Measurements from ENCODE around the gene PPA1.
A peak's percentile ranks its signal among the peaks of the same experiment; 100 is the strongest.
"Not testable (repeated sequence)": the region's sequence is repeated elsewhere in the genome, so short reads cannot be mapped to it uniquely, and the experiment has no call there.

Gene PPA1

GRCh38 chr10:70222340-70222794 is 10.9 kb downstream of the PPA1 start:
- no peak for DNase-seq (ENCODE audit: low read depth, low spot score)

- DNase-seq (ENCODE audit: low read depth, low spot score) = no peak
Observed at GRCh38 chr10:70221030-70221429, 12.2 kb downstream of the PPA1 start.

GRCh38 chr10:70212879-70213278 is 20.4 kb downstream of the PPA1 start:
- DNase-seq (ENCODE audit: low read depth, low spot score) = no peak

- no peak for DNase-seq (ENCODE audit: low read depth, low spot score)
Observed at GRCh38 chr10:70212277-70212676, 21.0 kb downstream of the PPA1 start.

GRCh38 chr10:70206762-70207161 is 26.5 kb downstream of the PPA1 start:
- DNase-seq (ENCODE audit: low read depth, low spot score) = no peak

GRCh38 chr10:70201105-70201504 is 32.1 kb downstream of the PPA1 start:
- DNase-seq (ENCODE audit: low read depth, low spot score) = no peak

GRCh38 chr10:70198696-70199466 is 34.3 kb downstream of the PPA1 start:
- DNase-seq (ENCODE audit: low read depth, low spot score) = no peak

GRCh38 chr10:70197235-70197945 is 35.8 kb downstream of the PPA1 start:
- DNase-seq (ENCODE audit: low read depth, low spot score) = no peak

- DNase-seq (ENCODE audit: low read depth, low spot score) = no peak
Observed at GRCh38 chr10:70193391-70193844, 39.8 kb downstream of the PPA1 start.

- DNase-seq (ENCODE audit: low read depth, low spot score) = no peak
Observed at GRCh38 chr10:70192326-70192968, 40.8 kb downstream of the PPA1 start.

- DNase-seq (ENCODE audit: low read depth, low spot score) = peak; percentile 73
Observed at GRCh38 chr10:70191972-70192305, 41.3 kb downstream of the PPA1 start.

GRCh38 chr10:70191161-70191971 is 41.9 kb downstream of the PPA1 start:
- DNase-seq (ENCODE audit: low read depth, low spot score) = peak; percentile 16

- DNase-seq (ENCODE audit: low read depth, low spot score) = peak; percentile 33
Observed at GRCh38 chr10:70190581-70190980, 42.6 kb downstream of the PPA1 start.

- DNase-seq (ENCODE audit: low read depth, low spot score) = no peak
Observed at GRCh38 chr10:70190102-70190501, 43.1 kb downstream of the PPA1 start.

- no peak for DNase-seq (ENCODE audit: low read depth, low spot score)
Observed at GRCh38 chr10:70188768-70189167, 44.5 kb downstream of the PPA1 start.

GRCh38 chr10:70186571-70186970 is 46.7 kb downstream of the PPA1 start:
- DNase-seq (ENCODE audit: low read depth, low spot score) = no peak

GRCh38 chr10:70186090-70186489 is 47.1 kb downstream of the PPA1 start:
- DNase-seq (ENCODE audit: low read depth, low spot score) = no peak

- DNase-seq (ENCODE audit: low read depth, low spot score) = no peak
Observed at GRCh38 chr10:70183304-70183703, 49.9 kb downstream of the PPA1 start.

GRCh38 chr10:70179209-70179608 is 54.0 kb downstream of the PPA1 start:
- not testable (repeated sequence) for DNase-seq (ENCODE audit: low read depth, low spot score)

- no peak for DNase-seq (ENCODE audit: low read depth, low spot score)
Observed at GRCh38 chr10:70178139-70178725, 55.0 kb downstream of the PPA1 start.

GRCh38 chr10:70176441-70176840 is 56.8 kb downstream of the PPA1 start:
- DNase-seq (ENCODE audit: low read depth, low spot score) = no peak
